MCF 10A (cell line): ENCODE results near the gene RBSN. TPM values are rescaled to one million over a fixed set of nuclear protein-coding genes. Genes with fewer than 3 reads are reported as not detected.

ENCODE experiments used
- BruUV-seq: library from RNA; stranded (reverse); fragments of 400-500 nt; replicated peaks from 2 replicates; lab custom pipeline; 2021; lab: Mats Ljungman, UMichigan
- CTCF ChIA-PET: fragments of 300-600 bp; sonication (Branson Sonifier 250); formaldehyde crosslinking; extraction: SDS; loops from one replicate; lab custom pipeline; 2021; ENCODE audit warnings: antibody characterized with exemption, inconsistent platforms; lab: Yijun Ruan, JAX
- POLR2A ChIA-PET: fragments of 300-600, 350-650 bp; sonication (Branson Sonifier 250); formaldehyde crosslinking; extraction: SDS; loops from one replicate; lab custom pipeline; 2020; ENCODE audit warnings: antibody characterized with exemption, inconsistent platforms; lab: Yijun Ruan, JAX
- DNase-seq: peaks from one replicate; pipeline ENCODE4 v3.0.0-alpha.2; 2018; ENCODE audit not compliant: unreplicated experiment
- H3K27ac Mint-ChIP-seq: one replicate; pipeline ENCODE4 v1.8.0; 2022; ENCODE audit warnings: mild to moderate bottlenecking, low read depth, mixed read lengths; ENCODE audit not compliant: unreplicated experiment
- H3K27me3 Mint-ChIP-seq: one replicate; pipeline ENCODE4 v1.8.0; 2022; ENCODE audit warnings: mixed read lengths; ENCODE audit not compliant: insufficient read depth, unreplicated experiment
- H3K36me3 Mint-ChIP-seq: one replicate; pipeline ENCODE4 v1.8.0; 2022; ENCODE audit warnings: mild to moderate bottlenecking, moderate library complexity, mixed read lengths; ENCODE audit not compliant: insufficient read depth, unreplicated experiment
- H3K4me1 Mint-ChIP-seq: one replicate; pipeline ENCODE4 v1.8.0; 2022; ENCODE audit warnings: mixed read lengths; ENCODE audit not compliant: insufficient read depth, unreplicated experiment
- H3K4me3 Mint-ChIP-seq: one replicate; pipeline ENCODE4 v1.8.0; 2022; ENCODE audit warnings: mild to moderate bottlenecking, moderate library complexity, mixed read lengths; ENCODE audit not compliant: unreplicated experiment
- H3K9me3 Mint-ChIP-seq: one replicate; pipeline ENCODE4 v1.8.0; 2022; ENCODE audit warnings: mixed read lengths; ENCODE audit not compliant: unreplicated experiment
- intact Hi-C: fragments of 100-400 bp; cut with micrococcal nuclease; formaldehyde crosslinking; loops from 2 replicates; pipeline ENCODE4 v1.14.1; 2022
- total RNA-seq: library from RNA; stranded (reverse); gene quantifications from 2 replicates; pipeline ENCODE4 v1.2.3, GENCODE V29; 2022
- TF ChIP-seq, protein P1 (sequence below): fragments of 200-600 bp; IDR thresholded peaks from one replicate; pipeline ENCODE4 v1.8.0; 2022; ENCODE audit warnings: antibody characterized with exemption, mild to moderate bottlenecking; ENCODE audit not compliant: unreplicated experiment

RBSN gene
- total RNA-seq, 1 experiment from 2014 or later = 39.6 TPM

DNA sequence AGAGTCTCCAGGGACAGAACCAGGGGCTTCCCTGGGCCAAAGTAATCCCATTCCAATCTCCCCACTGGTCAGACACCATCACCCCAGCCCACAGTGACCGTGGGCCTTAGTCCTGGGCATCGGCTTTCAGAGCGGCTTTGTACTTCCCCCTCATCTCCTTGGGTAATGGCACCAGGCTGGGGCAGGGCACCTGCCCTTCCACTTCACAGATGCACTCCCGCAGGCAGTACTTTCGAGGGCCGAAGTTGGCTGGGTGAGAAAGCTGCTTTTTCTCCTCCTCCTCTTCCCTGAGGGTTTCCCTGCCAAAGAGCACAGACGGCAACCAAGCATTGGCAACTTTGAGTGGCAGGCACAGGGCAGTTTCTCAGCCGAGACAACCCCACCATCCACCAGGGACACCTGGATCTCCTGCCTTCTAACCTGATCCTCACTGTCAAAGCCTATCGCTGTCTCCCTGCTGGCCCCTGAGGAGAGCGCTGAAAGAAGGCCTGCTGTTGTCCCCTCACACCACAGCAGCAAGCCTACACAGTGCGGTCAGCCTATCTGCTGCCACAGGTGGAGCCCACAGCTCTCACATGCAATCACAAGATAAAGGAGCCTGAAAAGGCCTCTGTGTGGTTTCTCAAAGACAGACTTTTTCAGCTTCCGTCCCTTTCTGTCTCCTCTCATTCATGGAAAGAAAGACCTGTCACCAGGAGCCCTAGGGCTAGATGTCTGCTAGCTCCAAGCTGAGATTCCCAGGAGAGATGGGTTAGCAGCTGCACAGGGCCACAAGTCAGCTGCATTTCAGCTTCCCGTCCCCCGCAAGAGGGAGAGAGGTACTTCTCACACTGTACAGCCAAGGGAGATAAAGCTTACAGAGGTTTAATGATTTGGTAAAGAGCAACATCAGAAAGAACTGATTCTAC lies 46.4 kb downstream of the RBSN start:
- TF ChIP-seq, protein P1, sequence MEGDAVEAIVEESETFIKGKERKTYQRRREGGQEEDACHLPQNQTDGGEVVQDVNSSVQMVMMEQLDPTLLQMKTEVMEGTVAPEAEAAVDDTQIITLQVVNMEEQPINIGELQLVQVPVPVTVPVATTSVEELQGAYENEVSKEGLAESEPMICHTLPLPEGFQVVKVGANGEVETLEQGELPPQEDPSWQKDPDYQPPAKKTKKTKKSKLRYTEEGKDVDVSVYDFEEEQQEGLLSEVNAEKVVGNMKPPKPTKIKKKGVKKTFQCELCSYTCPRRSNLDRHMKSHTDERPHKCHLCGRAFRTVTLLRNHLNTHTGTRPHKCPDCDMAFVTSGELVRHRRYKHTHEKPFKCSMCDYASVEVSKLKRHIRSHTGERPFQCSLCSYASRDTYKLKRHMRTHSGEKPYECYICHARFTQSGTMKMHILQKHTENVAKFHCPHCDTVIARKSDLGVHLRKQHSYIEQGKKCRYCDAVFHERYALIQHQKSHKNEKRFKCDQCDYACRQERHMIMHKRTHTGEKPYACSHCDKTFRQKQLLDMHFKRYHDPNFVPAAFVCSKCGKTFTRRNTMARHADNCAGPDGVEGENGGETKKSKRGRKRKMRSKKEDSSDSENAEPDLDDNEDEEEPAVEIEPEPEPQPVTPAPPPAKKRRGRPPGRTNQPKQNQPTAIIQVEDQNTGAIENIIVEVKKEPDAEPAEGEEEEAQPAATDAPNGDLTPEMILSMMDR = no peak
- DNase-seq = no peak
- H3K4me1 Mint-ChIP-seq = peaks cover 6% of the 10 kb centered on the region
- H3K4me3 Mint-ChIP-seq = no peak overlapping the region
- H3K9me3 Mint-ChIP-seq = no peaks in the 10 kb centered on the region
- CTCF ChIA-PET = interaction anchor here (0.6 to 1.7 kb wide), 5 partner anchors 11 to 480 kb away, joined by 3 to 5 read pairs (median 4); no protein-coding TSS in a partner anchor
- intact Hi-C loops = no loop called here
- H3K27me3 Mint-ChIP-seq = no peaks in the 10 kb centered on the region
- H3K27ac Mint-ChIP-seq = no peak overlapping the region
- H3K36me3 Mint-ChIP-seq = peaks cover 78% of the 10 kb centered on the region
- BruUV-seq = no TSS peak
- POLR2A ChIA-PET = interaction anchor here (0.7 to 0.9 kb wide), 2 partner anchors 14 to 104 kb away, joined by 3 to 4 read pairs; no protein-coding TSS in a partner anchor

DNA sequence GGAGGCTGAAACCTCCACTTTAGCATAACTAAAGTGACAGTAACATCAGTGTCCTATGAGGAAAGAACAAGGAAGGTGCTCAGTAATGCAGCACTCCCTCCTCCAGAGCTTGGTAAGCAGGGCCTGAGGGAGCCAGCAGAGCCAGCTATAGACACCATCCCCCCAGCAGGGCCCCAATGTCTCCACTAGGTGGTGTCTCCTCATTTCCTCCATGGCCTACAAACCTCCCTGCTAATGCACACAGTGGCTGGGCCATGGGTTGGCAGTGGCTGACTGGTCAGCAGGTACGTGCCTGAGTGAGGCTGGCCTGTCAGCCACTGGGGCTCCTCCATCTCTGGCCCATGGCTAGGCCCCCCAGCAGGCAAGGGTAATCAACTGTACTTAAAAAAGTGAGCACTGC lies 47.4 kb downstream of the RBSN start:
- ChIA-PET CTCF (interaction anchor here (0.5 to 1.7 kb wide), 8 partner anchors 9 to 129 kb away, joined by 3 to 7 read pairs (median 4); no protein-coding TSS in a partner anchor), POLR2A (interaction anchor here (0.7 to 0.9 kb wide), 2 partner anchors 15 to 43 kb away, joined by 3 read pairs; no protein-coding TSS in a partner anchor)
- intact Hi-C loops = no loop called here
- peak; percentile 63 for DNase-seq
- H3K27me3 Mint-ChIP-seq = no peaks in the 10 kb centered on the region
- H3K9me3 Mint-ChIP-seq = no peaks in the 10 kb centered on the region
- TF ChIP-seq, protein P1 = peak; percentile 50
- peaks cover 6% of the 10 kb centered on the region for H3K4me1 Mint-ChIP-seq
- peaks cover 80% of the 10 kb centered on the region for H3K36me3 Mint-ChIP-seq
- H3K27ac Mint-ChIP-seq = no peak overlapping the region
- BruUV-seq = no TSS peak
- H3K4me3 Mint-ChIP-seq = no peak overlapping the region

DNA sequence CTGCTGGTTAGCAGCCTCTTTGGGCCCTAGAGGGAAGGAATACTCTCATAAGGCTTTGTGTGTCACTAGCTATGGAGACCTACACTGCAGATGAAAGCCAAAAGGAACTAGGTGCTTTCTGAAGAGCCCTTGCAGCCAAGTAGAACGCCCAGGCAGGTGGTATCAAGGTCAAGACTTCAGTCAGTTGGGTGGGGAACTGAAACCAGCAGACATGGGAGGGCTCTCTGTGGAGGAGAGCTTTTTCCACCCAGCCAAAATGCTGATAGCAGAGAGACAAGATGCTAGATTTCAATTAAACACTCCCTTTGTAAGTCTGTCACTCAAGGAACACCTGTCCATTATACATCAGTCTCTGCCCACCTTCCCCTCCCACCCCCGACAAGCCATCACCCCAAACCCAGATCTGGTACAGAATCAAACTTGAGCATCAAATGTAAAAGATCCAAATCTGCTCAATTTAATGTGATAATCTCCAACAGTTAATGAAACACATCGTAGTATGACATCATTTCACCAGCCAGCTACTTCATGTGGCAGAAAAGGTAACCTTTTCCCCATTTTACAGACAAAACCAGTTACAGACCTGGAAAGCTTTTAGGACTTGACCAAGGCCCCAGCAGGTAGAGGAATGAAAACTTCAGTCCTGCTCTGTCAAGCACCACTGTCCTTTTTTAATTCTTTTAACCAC lies 48.4 kb downstream of the RBSN start:
- no TSS peak for BruUV-seq
- no peak for DNase-seq
- ChIA-PET POLR2A (interaction anchor here (0.7 kb wide), 1 partner anchor 42 kb away, joined by 3 read pairs; no protein-coding TSS in a partner anchor), CTCF (interaction anchor here (0.6 to 1.6 kb wide), 4 partner anchors 8 to 188 kb away, joined by 4 to 7 read pairs (median 4); no protein-coding TSS in a partner anchor)
- H3K4me1 Mint-ChIP-seq = peaks cover 6% of the 10 kb centered on the region
- H3K4me3 Mint-ChIP-seq = no peak overlapping the region
- H3K36me3 Mint-ChIP-seq = peaks cover 80% of the 10 kb centered on the region
- TF ChIP-seq, protein P1 = no peak
- intact Hi-C loops = no loop called here
- no peaks in the 10 kb centered on the region for H3K27me3 Mint-ChIP-seq
- no peak overlapping the region for H3K27ac Mint-ChIP-seq
- no peaks in the 10 kb centered on the region for H3K9me3 Mint-ChIP-seq
